HG03196 (cell line): ENCODE results near the gene ACKR4.
A peak's percentile ranks its signal among the peaks of the same experiment; 100 is the strongest.
"Not testable (repeated sequence)": the region's sequence is repeated elsewhere in the genome, so short reads cannot be mapped to it uniquely, and the experiment has no call there.

ENCODE experiments used
- ATAC-seq: cut with Tn5 transposase; IDR thresholded peaks from one replicate; pipeline ENCODE4 v1.9.1; 2021; ENCODE audit not compliant: unreplicated experiment

ACKR4 gene

GRCh38 chr3:132593947-132594323 is 3.1 kb upstream of the ACKR4 start:
- no peak for ATAC-seq

- no peak for ATAC-seq
Measured at GRCh38 chr3:132594498-132594897, 2.6 kb upstream of the ACKR4 start.

- no peak for ATAC-seq
Measured at GRCh38 chr3:132595014-132595413, 2.1 kb upstream of the ACKR4 start.

- no peak for ATAC-seq
Measured at GRCh38 chr3:132596326-132596725, 744 bp upstream of the ACKR4 start.

- ATAC-seq, result no peak
Measured at GRCh38 chr3:132597660-132598059, 590 bp downstream of the ACKR4 start.

- ATAC-seq, result no peak
Measured at GRCh38 chr3:132598181-132598580, 1.1 kb downstream of the ACKR4 start.

GRCh38 chr3:132600614-132601013 is 3.5 kb downstream of the ACKR4 start:
- ATAC-seq, result not testable (repeated sequence)

- ATAC-seq, result no peak
Measured at GRCh38 chr3:132605374-132605792, 8.3 kb downstream of the ACKR4 start.

- no peak for ATAC-seq
Measured at GRCh38 chr3:132606085-132606484, 9.0 kb downstream of the ACKR4 start.

- not testable (repeated sequence) for ATAC-seq
Measured at GRCh38 chr3:132606620-132607019, 9.6 kb downstream of the ACKR4 start.

- not testable (repeated sequence) for ATAC-seq
Measured at GRCh38 chr3:132615301-132615700, 18.2 kb downstream of the ACKR4 start.

GRCh38 chr3:132615881-132616280 is 18.8 kb downstream of the ACKR4 start:
- no peak for ATAC-seq

GRCh38 chr3:132616780-132617179 is 19.7 kb downstream of the ACKR4 start:
- ATAC-seq, result no peak

GRCh38 chr3:132622148-132622547 is 25.1 kb downstream of the ACKR4 start:
- no peak for ATAC-seq

GRCh38 chr3:132622761-132623160 is 25.7 kb downstream of the ACKR4 start:
- ATAC-seq, result no peak

GRCh38 chr3:132623646-132624045 is 26.6 kb downstream of the ACKR4 start:
- ATAC-seq, result no peak

GRCh38 chr3:132624790-132625189 is 27.7 kb downstream of the ACKR4 start:
- ATAC-seq, result no peak

GRCh38 chr3:132625613-132626012 is 28.5 kb downstream of the ACKR4 start:
- peak; percentile 77 for ATAC-seq

- no peak for ATAC-seq
Measured at GRCh38 chr3:132626955-132627354, 29.9 kb downstream of the ACKR4 start.

GRCh38 chr3:132628157-132628556 is 31.1 kb downstream of the ACKR4 start:
- ATAC-seq, result no peak

GRCh38 chr3:132629928-132630327 is 32.9 kb downstream of the ACKR4 start:
- ATAC-seq, result no peak

- no peak for ATAC-seq
Measured at GRCh38 chr3:132630612-132631011, 33.5 kb downstream of the ACKR4 start.

GRCh38 chr3:132635052-132635451 is 38.0 kb downstream of the ACKR4 start:
- ATAC-seq, result no peak

- no peak for ATAC-seq
Measured at GRCh38 chr3:132637590-132637989, 40.5 kb downstream of the ACKR4 start.
